ENCODE measurements around the gene TSPAN33. TPM values are rescaled to one million over a fixed set of nuclear protein-coding genes. Genes with fewer than 3 reads are reported as not detected.

Gene TSPAN33
- total RNA-seq, 4 donors from 2014 or later, result 1.9 to 15.5 (median 9.9) TPM

DNA sequence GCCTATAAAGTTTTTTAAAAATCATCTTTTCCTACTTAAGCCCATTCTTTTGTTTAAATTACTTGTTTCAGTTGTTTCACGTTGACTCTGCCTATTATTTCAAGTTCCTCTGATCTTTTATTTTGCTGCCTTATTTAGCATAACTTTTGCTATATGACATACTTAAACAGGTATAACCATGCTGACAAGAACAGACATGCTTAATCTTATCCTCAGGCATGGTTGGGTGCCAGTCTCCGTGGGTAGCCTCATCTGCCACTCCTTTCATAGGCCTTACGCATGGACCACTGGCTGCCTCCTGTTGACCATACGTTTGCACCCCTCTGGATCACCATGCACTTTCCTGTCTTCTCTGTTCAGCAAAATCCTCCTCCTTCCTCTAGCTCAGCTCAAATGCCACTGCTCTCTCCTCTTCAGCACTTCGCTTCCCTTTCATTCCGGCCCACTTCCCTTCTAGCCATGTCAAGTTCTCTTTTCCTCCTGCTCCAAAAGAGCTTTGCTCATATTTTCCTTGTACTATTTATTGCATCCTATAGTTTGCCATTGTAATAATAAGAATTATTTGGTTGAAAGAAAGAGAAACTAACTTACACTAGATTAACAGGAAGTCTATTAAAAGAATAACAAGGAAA is 10.0 kb upstream of the TSPAN33 start:
- ATAC-seq, result no peak
- 67 to 87% methylated on average over 4 to 6 of the region's 6 CpGs for WGBS, 2 donors (ENCODE audit: low coverage in 1 of 2)

DNA sequence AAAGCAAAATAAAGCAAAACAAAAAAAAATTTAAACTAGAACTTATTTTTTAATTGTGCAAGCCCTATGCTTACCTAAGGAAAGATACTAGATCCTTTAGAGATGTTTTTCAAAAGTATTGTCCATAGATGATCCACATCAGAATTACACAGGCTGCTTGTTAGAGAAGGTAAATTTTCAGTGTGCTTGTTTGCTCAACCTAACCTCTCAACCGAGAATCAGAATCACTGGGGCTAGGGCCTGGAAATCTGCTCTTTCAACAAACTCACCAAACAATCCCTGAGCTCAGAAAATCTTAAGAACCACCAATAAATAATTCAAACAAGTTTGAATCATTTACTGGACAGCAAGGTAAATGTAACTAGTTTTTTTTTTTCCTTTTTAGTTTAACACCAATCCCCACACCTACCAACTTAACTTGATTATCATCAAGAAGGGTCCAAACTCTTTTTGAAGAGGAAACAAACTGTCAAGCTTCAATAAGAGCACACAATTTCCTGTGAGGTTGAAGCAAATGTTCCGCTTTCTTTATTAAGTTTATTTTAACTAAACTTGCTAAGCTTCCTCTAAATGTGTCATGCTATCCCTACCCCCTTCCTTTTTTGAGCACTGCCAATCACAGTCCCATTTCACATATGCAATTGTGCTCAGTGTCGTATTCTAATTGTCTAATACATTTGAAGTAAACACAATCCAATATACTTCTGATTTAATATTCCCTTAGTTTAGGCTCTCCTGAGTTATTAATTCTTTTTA is 7.4 kb upstream of the TSPAN33 start:
- TF ChIP-seq POLR2AphosphoS5 (IDR thresholded peaks at IDR 0.05) (no peak), POLR2A (IDR thresholded peaks at IDR 0.05) (no peak), EP300 (IDR thresholded peaks at IDR 0.05) (no peak)
- TF ChIP-seq, protein P1, sequence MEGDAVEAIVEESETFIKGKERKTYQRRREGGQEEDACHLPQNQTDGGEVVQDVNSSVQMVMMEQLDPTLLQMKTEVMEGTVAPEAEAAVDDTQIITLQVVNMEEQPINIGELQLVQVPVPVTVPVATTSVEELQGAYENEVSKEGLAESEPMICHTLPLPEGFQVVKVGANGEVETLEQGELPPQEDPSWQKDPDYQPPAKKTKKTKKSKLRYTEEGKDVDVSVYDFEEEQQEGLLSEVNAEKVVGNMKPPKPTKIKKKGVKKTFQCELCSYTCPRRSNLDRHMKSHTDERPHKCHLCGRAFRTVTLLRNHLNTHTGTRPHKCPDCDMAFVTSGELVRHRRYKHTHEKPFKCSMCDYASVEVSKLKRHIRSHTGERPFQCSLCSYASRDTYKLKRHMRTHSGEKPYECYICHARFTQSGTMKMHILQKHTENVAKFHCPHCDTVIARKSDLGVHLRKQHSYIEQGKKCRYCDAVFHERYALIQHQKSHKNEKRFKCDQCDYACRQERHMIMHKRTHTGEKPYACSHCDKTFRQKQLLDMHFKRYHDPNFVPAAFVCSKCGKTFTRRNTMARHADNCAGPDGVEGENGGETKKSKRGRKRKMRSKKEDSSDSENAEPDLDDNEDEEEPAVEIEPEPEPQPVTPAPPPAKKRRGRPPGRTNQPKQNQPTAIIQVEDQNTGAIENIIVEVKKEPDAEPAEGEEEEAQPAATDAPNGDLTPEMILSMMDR (IDR thresholded peaks at IDR 0.05), result no peak
- H3K4me1 ChIP-seq, result no peaks in the 10 kb centered on the region
- no peak overlapping the region for H3K4me3 ChIP-seq
- H3K27ac ChIP-seq, result no peak overlapping the region
- no peak for ATAC-seq
- WGBS, 2 donors (ENCODE audit: low coverage in 1 of 2), result 66% methylated on average over 2 to 3 of the region's 3 CpGs
- H3K27me3 ChIP-seq, result peaks cover 4% of the 10 kb centered on the region
- H3K36me3 ChIP-seq, result no peaks in the 10 kb centered on the region
- no peaks in the 10 kb centered on the region for H3K9me3 ChIP-seq

More for the DNA sequence above, 10.0 kb upstream of the TSPAN33 start:
- no peak overlapping the region for H3K4me3 ChIP-seq
- no peaks in the 10 kb centered on the region for H3K36me3 ChIP-seq
- no peaks in the 10 kb centered on the region for H3K4me1 ChIP-seq
- no peak overlapping the region for H3K27ac ChIP-seq
- TF ChIP-seq, protein P1 (IDR thresholded peaks at IDR 0.05), result no peak
- TF ChIP-seq EP300 (IDR thresholded peaks at IDR 0.05), result no peak
- TF ChIP-seq POLR2A (IDR thresholded peaks at IDR 0.05), result no peak
- TF ChIP-seq POLR2AphosphoS5 (IDR thresholded peaks at IDR 0.05), result no peak
- no peaks in the 10 kb centered on the region for H3K9me3 ChIP-seq
- no peaks in the 10 kb centered on the region for H3K27me3 ChIP-seq

DNA sequence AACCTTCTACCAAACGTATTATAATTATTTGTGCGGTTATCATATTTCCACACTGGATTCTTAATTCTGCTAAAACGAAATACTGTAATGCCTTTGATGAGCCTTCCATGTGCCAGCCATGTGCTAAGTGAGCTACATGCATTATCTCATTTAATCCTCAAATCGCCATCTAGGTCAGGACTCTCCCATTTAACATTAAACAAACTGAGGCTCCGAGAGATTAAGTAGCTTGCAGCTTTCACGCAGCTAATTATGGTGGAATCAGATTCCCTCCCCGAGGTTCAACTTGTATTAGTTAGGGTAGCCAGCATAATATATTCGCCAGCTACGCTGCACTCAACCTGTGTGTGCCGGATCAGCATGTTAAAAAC is 798 bp upstream of the TSPAN33 start:
- no peak for TF ChIP-seq POLR2AphosphoS5 (IDR thresholded peaks at IDR 0.05)
- no peak for TF ChIP-seq EP300 (IDR thresholded peaks at IDR 0.05)
- TF ChIP-seq, protein P1 (IDR thresholded peaks at IDR 0.05), result no peak
- no peak for TF ChIP-seq POLR2A (IDR thresholded peaks at IDR 0.05)
- Histone ChIP-seq H3K36me3 (no peaks in the 10 kb centered on the region), H3K9me3 (no peaks in the 10 kb centered on the region), H3K27ac (no peak overlapping the region), H3K4me3 (no peak overlapping the region), H3K4me1 (peaks cover 0 to 24% (median 5%) of the 10 kb centered on the region in 3 donors), H3K27me3 (peaks cover 43% of the 10 kb centered on the region)
- no peak for ATAC-seq
- WGBS, 2 donors (ENCODE audit: low coverage in 1 of 2), result 37 to 41% methylated on average over 8 to 9 of the region's 10 CpGs

DNA sequence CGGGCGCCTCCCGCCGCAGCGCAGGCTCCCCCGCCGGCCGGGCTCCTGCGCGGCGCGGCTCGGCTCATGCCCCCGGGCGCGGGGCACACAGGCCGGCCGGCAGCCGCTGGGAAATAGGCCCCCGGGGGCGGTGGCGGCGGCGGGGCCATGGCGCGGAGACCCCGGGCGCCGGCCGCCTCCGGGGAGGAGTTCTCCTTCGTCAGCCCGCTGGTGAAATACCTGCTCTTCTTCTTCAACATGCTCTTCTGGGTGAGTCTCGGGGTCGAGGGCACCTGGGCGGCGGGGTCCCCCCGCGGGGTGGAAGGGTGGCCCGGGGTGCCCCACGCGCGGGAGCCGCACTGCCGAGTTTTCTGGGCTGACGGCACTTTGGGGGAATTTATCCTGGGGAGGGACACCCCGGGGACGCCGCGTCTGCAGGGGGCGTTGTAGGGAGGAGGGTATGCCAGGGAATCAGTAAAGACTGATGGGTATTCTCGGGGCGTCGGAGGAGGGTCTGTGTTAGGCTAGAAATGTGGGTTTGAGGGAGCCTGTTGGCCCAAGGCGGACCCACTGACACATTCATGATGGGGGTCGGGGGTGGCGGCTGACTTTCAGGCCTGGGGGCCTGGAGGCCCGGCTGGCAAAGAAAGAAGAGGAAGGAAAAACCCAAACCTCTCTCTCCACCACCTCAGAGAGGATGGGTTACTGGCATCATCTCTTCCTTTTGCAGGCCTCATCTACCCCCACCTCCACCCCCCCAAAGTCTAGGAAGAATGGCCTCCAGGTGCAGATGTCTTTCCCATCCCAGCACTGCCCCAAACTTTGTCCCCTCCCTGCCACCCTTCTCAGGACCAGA is 544 bp downstream of the TSPAN33 start:
- no peaks in the 10 kb centered on the region for H3K36me3 ChIP-seq
- H3K27ac ChIP-seq, result peak overlapping the region in 1 of 4 donors; percentile 65
- H3K27me3 ChIP-seq, result peaks cover 53% of the 10 kb centered on the region
- peaks cover 0 to 28% (median 5%) of the 10 kb centered on the region in 3 donors for H3K4me1 ChIP-seq
- ATAC-seq, result no peak
- no peak for TF ChIP-seq POLR2A (IDR thresholded peaks at IDR 0.05)
- TF ChIP-seq EP300 (IDR thresholded peaks at IDR 0.05), result no peak
- TF ChIP-seq, protein P1 (IDR thresholded peaks at IDR 0.05), result peak in 1 of 4 experiments; percentile 32
- TF ChIP-seq POLR2AphosphoS5 (IDR thresholded peaks at IDR 0.05), result no peak
- H3K4me3 ChIP-seq, result peak overlapping the region; percentile 38 to 61
- H3K9me3 ChIP-seq, result no peaks in the 10 kb centered on the region
- 60 to 100% methylated on average over 1 to 2 of the region's 58 CpGs for WGBS, 2 donors (ENCODE audit: low coverage in 1 of 2)
